GM19023 (cell line): ENCODE measurements around the gene SLC6A17.

Experiments
- ATAC-seq: cut with Tn5 transposase; IDR thresholded peaks from one replicate; pipeline ENCODE4 v1.9.1; 2021; ENCODE audit warnings: mild to moderate bottlenecking, moderate library complexity; ENCODE audit not compliant: unreplicated experiment

The SLC6A17 gene

GRCh38 chr1:110134050-110134595 is 16.2 kb upstream of the SLC6A17 start:
- ATAC-seq: no peak

GRCh38 chr1:110135246-110135645 is 15.0 kb upstream of the SLC6A17 start:
- no peak for ATAC-seq

DNA sequence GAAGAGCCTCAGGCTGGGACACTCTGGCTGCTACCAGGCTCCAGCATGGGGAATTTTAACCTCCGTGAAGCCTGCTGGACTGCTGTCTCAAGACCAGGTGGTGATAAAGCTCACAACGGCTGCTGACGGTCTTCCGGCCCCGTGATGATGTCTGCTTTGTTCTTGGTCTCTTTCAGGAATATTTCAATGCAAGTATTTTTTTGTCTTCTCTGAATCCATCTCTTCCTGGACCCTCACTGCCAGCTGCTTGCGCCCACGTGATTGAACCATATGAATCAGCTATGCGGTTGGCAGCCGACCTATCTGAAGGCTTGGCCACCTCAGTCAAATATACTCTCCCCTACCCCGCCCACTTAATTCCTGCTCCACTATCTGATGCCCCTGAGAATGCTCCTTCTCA is 14.6 kb upstream of the SLC6A17 start:
- ATAC-seq: no peak

DNA sequence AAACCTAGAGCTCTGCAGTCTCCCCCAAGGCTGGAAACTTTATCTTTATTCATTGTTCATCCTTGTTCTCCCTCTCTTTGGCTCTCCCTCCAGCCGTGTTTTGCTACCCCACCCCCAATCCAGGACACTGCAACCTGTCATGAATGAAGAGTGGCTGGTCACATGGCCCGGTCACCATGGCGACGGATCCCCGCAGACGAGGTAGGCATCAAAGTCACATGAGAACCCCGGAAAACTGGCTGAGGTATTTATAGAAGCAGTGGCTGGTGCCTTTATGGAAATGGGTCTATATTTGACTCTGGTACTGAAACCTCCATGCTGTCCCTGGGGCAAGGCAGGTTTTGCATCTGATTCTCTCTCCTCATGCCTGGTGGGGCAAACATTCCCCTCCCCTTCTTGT is 13.4 kb upstream of the SLC6A17 start:
- no peak for ATAC-seq

DNA sequence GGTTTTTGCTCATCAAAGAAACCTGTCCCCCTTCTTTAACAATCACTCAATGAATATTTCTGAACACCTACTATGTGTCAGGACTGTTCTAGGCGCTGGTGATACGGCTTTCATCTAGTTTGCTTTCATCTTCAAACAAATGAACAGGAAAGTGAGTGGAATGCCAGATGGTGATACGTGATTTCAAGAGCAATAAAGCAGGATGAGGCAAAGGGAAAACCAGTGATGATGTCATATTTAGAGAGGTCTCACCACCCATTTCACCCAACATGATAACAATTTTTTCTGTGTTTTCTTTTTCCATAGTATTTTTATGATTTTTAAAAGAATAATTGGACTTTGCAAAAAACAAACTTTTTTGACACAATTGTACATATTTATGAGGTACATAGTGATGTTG is 11.3 kb upstream of the SLC6A17 start:
- ATAC-seq: no peak

DNA sequence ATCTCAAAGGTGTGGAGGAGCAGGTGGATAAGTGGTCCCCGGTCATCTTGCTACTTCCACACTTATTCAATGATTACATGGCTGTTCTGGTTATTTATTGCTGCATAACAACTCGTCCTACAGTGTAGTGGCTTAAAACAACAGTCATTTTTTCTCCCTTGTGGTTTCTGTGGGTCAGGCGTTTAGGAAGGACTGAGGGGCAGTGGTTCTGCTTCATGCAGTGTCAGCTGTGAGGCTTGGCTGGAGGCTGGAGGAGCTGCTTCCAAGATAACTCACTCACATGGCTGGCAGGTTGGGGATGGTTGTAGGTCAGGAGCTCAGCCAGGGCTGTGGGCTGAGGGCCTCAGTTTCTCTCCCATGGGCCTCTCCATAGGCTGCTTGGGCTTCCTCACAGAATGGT is 5.9 kb upstream of the SLC6A17 start:
- ATAC-seq: no peak

DNA sequence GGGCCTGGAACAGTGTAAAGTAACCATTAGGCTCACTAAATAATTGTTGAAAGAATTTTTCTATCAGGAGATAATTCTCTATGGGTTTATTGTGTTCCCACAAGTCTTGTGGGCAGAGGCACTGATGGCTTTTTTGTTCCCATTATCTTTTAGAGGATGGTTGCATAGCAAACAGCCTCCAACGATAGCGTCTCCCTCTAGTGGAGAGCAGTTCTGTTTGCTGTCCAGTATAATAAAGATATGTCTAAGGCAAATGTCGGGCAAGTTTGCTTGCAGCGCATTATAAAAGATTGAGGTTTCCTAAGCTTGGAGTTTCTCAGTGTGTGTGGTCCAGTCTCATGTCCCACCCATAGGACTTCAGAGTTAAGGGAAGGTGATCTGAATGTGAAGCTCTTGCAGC is 1.3 kb upstream of the SLC6A17 start:
- ATAC-seq: no peak

- ATAC-seq: no peak
These were observed 928 bp downstream of the SLC6A17 start for GRCh38 chr1:110151175-110151669.

- ATAC-seq: no peak
These were observed 2.0 kb downstream of the SLC6A17 start for GRCh38 chr1:110152133-110152785.

GRCh38 chr1:110153407-110153950 is 3.2 kb downstream of the SLC6A17 start:
- no peak for ATAC-seq

- no peak for ATAC-seq
These were observed 5.7 kb downstream of the SLC6A17 start for GRCh38 chr1:110155878-110156522.

GRCh38 chr1:110158261-110158660 is 8.0 kb downstream of the SLC6A17 start:
- no peak for ATAC-seq

DNA sequence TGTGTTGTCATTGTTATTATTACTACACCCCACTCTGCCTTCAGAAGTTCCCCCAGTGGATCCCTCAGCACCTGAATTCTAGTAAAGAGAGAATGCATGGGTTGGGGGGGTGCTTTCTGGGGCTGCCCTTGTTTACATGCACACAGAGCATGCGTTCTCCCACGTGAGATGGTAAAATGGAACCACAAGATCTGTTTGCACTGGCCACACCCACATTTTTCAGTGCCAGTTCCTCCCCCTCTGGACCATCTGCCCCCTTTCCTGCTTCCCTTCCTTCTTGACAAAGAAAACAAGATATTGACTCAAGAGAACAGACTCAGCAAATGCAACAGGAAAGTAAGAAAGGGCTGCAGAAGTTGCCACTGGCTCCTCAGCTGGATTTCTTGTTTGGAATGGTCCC is 8.9 kb downstream of the SLC6A17 start:
- ATAC-seq: no peak

DNA sequence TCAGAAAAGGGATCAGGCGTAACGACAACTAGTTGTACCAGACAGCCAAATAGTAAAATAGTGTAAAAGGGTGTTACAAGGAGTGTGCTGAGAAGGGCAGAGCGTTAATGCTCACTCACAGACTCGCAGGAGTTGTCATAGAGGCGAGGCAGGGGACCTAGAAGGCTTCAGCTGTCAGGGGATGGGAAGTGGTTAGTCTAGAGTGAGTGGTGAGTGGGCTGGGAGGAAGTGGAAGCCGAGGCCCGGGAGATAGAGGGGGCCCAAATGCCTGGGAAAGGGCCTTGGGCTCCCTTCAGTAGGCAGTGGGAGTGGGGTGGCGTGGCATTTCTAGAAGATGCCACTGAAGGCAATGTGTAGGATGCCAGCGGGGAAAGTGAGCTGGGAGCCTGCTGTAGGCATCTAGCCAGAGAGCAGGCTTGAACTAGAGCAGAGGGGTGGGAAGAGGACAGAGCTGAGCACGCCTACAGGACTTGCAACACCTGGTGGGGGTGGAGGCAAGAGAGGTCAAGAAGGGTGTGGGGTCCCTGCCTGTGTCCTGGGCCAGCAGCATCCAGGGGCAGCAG is 10.3 kb downstream of the SLC6A17 start:
- ATAC-seq: no peak

DNA sequence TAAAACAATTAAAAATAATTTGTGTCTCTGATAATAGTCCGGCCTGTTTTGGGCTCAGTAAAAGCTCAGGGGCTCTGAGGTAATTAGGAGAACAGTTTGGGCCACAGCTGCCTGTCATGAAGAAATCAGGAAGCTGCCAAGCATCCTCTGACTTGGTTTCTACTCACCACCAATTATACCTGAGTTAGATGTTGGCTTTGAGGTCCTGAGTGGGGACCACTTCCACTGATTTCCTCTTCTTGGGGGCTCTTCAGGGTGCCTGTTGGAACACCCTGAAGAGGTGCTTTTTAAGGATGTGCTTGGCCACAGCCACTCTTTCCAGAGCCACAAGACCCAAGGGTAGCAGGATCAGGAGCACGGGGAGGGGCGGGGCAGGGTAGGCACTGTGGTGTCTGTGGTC is 10.9 kb downstream of the SLC6A17 start:
- no peak for ATAC-seq

GRCh38 chr1:110161849-110162248 is 11.6 kb downstream of the SLC6A17 start:
- no peak for ATAC-seq

- no peak for ATAC-seq
These were observed 13.3 kb downstream of the SLC6A17 start for GRCh38 chr1:110163591-110163990.

DNA sequence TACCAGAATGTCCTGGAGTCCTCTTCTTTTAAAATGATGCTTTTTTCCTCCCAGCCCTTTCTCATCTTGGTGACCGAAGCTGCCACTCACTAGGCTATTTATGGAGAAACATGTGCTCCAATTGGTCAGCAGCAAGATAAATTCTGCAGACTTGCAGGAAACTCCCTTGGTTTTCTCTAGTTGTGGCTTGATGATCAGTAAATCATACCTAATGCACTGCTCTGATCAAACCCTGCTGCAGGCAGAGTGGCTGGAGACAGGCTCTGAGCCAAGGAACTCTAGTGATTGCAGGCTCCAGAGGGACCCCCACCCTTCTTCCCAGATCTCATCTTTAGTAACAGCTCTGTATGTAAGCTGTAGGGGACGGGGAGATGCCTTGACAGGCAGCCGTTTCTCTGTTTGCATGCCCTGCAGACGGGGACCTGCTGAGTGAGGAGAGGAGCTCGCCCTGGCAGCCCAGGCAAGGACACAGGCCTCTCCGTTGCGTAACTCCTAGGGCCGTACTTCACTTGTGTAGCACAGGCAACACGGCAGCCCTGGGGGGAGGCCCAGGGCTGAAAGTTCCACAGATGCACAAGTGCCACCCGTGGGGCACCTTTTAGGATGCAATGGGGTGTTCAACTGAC is 14.5 kb downstream of the SLC6A17 start:
- no peak for ATAC-seq

GRCh38 chr1:110165761-110166231 is 15.5 kb downstream of the SLC6A17 start:
- ATAC-seq: no peak

- no peak for ATAC-seq
These were observed 16.6 kb downstream of the SLC6A17 start for GRCh38 chr1:110166861-110167260.
